Retinal pigment epithelial cell (primary cell): ENCODE data around the gene CEBPG.

ENCODE experiments used
- DNase-seq: peaks from one replicate; pipeline ENCODE4 v3.0.0-alpha.2; 2010; ENCODE audit warnings: low read depth
- H3K4me3 ChIP-seq: 2 replicates; pipeline ENCODE4 v1.5.1; 2011; ENCODE audit warnings: mild to moderate bottlenecking, low read length, control low read depth, moderate library complexity
- TF ChIP-seq, protein P1 (sequence below): conservative IDR thresholded peaks from 2 replicates; pipeline ENCODE4 v1.5.1; 2011; ENCODE audit warnings: low read depth, low read length, control low read depth, inconsistent platforms

CEBPG gene

DNA sequence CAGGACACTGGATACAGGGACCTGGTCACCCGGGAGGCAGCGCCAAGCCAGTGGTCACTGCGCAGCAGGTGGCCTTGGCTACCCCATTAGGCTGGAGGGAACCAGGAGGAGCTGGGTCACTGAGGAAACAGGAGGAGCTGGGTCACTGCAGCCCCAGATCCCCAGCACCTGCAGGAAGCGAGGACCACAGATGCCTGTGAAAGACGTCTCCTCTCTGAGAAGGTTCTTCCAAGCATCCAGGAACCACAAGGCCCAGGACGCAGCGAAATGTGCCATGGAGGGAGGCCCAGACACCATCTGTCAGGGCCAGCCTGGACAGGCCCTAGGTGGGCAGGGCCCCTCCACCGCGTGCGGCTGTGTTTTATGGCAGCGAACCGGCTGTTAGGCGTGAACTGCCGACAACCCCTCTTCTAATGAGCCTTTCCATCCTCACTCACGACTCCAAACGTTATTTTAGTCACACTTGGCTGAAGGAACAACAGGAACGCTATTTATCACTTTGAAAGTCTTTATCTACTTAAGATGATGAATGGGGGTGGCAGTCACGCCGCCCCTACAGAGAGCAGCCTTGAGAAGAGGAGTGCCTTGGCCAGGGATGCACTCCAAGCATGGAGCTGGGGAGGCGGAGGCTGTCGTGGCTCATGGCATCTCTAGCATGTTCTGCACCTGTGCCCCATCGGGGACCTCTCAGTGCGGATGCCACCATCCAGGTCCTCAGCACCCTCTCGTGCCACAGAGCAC, 53.3 kb downstream of the CEBPG start:
- TF ChIP-seq, protein P1, sequence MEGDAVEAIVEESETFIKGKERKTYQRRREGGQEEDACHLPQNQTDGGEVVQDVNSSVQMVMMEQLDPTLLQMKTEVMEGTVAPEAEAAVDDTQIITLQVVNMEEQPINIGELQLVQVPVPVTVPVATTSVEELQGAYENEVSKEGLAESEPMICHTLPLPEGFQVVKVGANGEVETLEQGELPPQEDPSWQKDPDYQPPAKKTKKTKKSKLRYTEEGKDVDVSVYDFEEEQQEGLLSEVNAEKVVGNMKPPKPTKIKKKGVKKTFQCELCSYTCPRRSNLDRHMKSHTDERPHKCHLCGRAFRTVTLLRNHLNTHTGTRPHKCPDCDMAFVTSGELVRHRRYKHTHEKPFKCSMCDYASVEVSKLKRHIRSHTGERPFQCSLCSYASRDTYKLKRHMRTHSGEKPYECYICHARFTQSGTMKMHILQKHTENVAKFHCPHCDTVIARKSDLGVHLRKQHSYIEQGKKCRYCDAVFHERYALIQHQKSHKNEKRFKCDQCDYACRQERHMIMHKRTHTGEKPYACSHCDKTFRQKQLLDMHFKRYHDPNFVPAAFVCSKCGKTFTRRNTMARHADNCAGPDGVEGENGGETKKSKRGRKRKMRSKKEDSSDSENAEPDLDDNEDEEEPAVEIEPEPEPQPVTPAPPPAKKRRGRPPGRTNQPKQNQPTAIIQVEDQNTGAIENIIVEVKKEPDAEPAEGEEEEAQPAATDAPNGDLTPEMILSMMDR = no peak
- H3K4me3 ChIP-seq = no peak overlapping the region
- DNase-seq = no peak

DNA sequence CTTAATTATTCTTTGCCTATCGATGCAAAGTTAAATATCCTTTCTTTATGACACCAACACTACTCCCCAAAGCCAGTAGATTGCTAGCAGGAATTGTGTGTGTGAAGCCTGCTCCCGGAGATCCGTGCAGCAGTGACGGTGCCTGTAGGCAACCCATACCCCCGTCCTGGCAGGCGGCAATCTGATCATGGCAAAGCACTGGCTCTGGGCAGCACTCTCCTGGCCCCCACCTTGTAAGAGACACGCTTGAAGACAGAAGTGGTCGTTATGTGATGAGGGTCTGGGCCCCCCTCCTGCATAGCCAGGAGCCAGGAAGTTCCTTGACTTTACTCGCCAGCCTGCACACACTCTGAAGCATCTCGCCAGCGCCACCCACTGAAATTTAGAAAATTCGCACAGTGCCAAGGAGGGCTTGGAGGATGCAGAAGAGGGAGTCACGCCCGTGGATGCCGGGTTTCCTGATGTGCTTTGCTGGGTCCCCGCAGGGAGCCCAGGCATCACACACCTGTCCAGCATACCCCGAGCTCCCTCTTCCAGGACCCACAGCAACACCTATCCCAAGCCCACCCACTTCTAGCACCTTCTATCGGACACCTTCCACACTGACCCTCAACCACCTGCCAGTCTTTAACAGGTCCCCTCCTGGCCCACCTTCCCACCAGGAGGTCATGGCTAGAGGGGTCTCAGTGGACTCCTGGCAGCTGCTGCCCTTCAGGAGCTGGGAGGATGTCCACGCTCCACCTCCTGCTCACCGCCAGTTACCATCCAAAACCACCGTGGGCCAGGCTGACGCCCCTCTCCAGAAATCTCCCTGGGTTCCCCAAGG, 54.5 kb downstream of the CEBPG start:
- TF ChIP-seq, protein P1 = no peak
- no peak for DNase-seq
- no peak overlapping the region for H3K4me3 ChIP-seq

DNA sequence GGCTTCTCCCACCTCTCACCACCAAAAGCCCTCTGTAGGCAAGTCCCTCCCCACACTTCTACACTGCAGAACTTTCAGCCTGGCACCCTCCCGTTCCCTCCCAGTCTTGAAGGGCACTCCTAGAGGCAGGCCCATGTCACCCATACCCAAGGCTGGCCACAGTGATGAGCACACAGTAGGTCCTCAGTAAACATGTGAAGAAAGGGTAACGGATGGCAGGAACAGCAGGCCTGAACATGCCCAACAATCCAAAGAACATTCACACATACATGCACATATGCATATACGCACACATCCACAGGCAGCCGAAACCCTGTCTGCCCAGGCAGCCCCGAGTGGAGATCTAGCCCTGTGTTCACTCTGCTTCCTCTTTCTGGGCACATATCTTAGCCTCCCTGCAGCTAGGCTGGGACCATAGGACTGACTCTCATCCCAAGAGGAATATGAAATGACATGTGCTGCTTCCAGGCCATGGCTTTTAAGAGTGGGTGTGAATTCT, 55.2 kb downstream of the CEBPG start:
- no peak for DNase-seq
- TF ChIP-seq, protein P1 = no peak
- H3K4me3 ChIP-seq = no peak overlapping the region

DNA sequence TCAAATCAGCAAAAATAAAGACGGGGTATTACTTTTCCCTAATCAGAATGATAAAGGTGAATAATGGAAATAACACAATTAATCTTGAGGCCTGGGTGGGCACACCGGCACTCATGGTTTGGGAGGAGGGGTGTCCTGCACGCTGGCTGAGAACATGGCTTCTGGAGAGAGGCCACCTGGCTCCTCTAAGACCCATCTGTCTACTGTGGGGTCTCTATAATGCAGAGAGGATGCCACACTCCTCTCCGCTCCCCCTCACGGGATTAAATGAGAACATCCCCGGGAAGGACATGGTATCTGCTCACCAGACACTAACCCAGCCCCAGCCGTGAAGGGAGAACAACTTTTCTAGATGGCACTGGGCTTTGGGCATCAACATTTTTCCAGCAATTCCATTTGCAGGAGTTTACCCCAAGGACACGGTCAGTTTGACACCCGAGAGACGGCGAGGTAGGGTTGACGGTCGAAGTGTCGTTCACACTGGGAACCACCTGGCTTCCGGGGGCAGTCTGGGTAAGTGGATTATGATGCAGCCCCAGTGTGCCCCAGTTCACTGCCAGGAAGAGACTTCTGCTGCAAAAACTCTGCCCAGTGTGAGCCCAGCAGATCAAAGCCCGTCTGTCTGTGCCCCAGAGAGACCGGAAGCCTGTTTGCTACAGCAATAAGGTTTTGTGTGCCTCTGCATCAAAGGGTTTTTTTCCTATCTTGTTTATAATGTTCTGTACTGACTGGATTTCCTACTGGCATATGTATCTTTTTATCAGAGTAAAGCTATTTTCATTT, 56.6 kb downstream of the CEBPG start:
- no peak for DNase-seq
- TF ChIP-seq, protein P1 = no peak
- no peak overlapping the region for H3K4me3 ChIP-seq

DNA sequence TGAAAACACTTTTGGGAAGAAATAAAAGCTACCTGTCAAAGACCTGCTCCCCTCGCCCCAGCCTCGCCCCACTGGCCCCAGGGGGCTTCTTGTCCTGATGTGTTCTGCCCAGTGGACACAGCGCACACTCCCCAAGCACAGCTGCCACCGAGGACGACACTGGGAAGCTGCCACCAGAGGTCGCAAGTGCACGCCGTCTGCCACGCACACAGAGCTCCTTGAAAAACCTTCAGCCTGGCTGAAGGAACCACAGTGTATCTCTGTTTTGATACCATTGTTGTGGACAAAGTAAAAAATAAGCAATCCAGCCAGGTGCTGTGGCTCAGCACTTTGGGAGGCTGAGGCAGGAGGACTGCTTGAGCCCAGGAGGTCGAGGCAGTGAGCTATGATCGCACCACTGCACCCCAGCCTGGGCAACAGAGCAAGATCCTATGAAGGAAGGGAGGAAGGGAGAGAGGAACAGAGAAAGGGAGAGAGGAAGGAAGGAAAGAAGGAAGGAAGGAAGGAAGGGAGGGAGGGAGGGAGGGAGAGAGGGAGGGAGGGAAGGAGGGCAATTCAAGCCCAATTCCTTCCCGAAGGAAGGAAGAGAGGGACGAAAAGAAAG, 57.3 kb downstream of the CEBPG start:
- TF ChIP-seq, protein P1 = peak; percentile 92
- H3K4me3 ChIP-seq = no peak overlapping the region
- no peak for DNase-seq

DNA sequence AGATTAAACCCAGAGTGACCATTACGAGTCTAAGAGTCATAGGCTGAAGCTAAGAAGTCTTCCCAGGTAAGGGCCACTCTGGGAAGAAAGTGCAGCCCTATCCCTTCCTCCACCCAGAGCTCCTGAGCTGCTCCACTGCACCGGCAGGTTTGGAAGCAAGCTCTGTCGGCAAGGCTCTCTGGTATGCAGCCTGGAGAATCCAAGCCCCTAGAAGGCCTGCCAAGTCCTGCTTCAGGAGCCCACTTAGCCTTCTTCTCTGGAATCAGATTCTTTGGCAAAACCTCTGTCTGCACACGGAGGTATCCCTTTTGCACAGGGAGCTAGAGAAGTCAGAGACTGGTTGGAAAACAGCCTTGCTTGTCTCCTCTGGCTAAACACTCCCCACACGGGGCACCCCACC, 58.5 kb downstream of the CEBPG start:
- no peak overlapping the region for H3K4me3 ChIP-seq
- DNase-seq = no peak
- TF ChIP-seq, protein P1 = no peak
